IMR-90 (cell line): ENCODE results near the gene FCHSD2. TPM values are rescaled to one million over a fixed set of nuclear protein-coding genes. Genes with fewer than 3 reads are reported as not detected.

Experiments used
- ATAC-seq: fragments of 200-7000 bp; cut with Tn5 transposase; 2 replicates; pipeline ENCODE4 v1.9.1; 2020; ENCODE audit warnings: low read depth, mild to moderate bottlenecking, moderate library complexity
- BruUV-seq: library from RNA; stranded (reverse); fragments of 400-500 nt; replicated peaks from 2 replicates; lab custom pipeline; 2021; lab: Mats Ljungman, UMichigan
- CTCF ChIA-PET: fragments of 300-600 bp; formaldehyde crosslinking; extraction: SDS; loops from one replicate; lab custom pipeline; 2021; ENCODE audit warnings: antibody characterized with exemption; lab: Yijun Ruan, JAX
- POLR2A ChIA-PET: fragments of 300-600 bp; sonication (Branson Sonifier 250); formaldehyde crosslinking; loops from one replicate; lab custom pipeline; 2022; ENCODE audit warnings: antibody characterized with exemption; ENCODE audit not compliant: unreplicated experiment; lab: Charles Lee
- DNase-seq: peaks from one replicate; pipeline ENCODE4 v3.0.0; 2013
- H2AFZ ChIP-seq: replicated peaks from 2 replicates; pipeline ENCODE3; 2013; ENCODE audit warnings: low read length, mild to moderate bottlenecking; ENCODE audit not compliant: poor library complexity
- H2AK5ac ChIP-seq: 2 replicates; pipeline ENCODE4 v1.6.1; 2013; ENCODE audit warnings: low read depth, low read length, inconsistent platforms
- H2AK9ac ChIP-seq: replicated peaks from 2 replicates; pipeline ENCODE3; 2013; ENCODE audit warnings: mild to moderate bottlenecking, low read depth, low read length, moderate library complexity; ENCODE audit not compliant: poor library complexity
- H2BK120ac ChIP-seq: 2 replicates; pipeline ENCODE4 v1.6.1; 2013; ENCODE audit warnings: low read depth, low read length, inconsistent platforms
- H2BK15ac ChIP-seq: 3 replicates; pipeline ENCODE4 v1.6.1; 2013; ENCODE audit warnings: low read depth, low read length, inconsistent platforms
- H2BK20ac ChIP-seq: 2 replicates; pipeline ENCODE4 v1.6.1; 2013; ENCODE audit warnings: low read depth, mild to moderate bottlenecking, inconsistent platforms, low read length, moderate library complexity
- H2BK5ac ChIP-seq: 2 replicates; pipeline ENCODE4 v1.6.1; 2013; ENCODE audit warnings: mild to moderate bottlenecking, low read depth, low read length, inconsistent platforms; ENCODE audit not compliant: poor library complexity, severe bottlenecking
- H3K14ac ChIP-seq: replicated peaks from 2 replicates; pipeline ENCODE4 v1.6.1; 2013; ENCODE audit warnings: low read depth, low read length, inconsistent platforms
- H3K18ac ChIP-seq: 2 replicates; pipeline ENCODE4 v1.6.1; 2013; ENCODE audit warnings: low read depth, low read length, control low read depth
- H3K23ac ChIP-seq: 2 replicates; pipeline ENCODE4 v1.6.1; 2013; ENCODE audit warnings: low read depth, low read length, inconsistent platforms
- H3K27ac ChIP-seq: 2 replicates; pipeline ENCODE4 v1.5.1; 2013; ENCODE audit warnings: mild to moderate bottlenecking, control low read depth, low read length; ENCODE audit not compliant: insufficient read depth
- H3K27me3 ChIP-seq: 2 replicates; pipeline ENCODE4 v1.6.1; 2013; ENCODE audit warnings: low read length; ENCODE audit not compliant: control insufficient read depth, insufficient read depth
- H3K36me3 ChIP-seq: 2 replicates; pipeline ENCODE4 v1.6.1; 2013; ENCODE audit warnings: low read length, mixed read lengths; ENCODE audit not compliant: control insufficient read depth, insufficient read depth
- H3K4ac ChIP-seq: 2 replicates; pipeline ENCODE4 v1.6.1; 2013; ENCODE audit warnings: low read depth, low read length, inconsistent platforms
- H3K4me1 ChIP-seq: 2 replicates; pipeline ENCODE4 v1.6.1; 2013; ENCODE audit warnings: low read length, mixed read lengths; ENCODE audit not compliant: control insufficient read depth, insufficient read depth
- H3K4me2 ChIP-seq: 2 replicates; pipeline ENCODE4 v1.6.1; 2013; ENCODE audit warnings: low read depth, mild to moderate bottlenecking, control low read depth, low read length, moderate library complexity
- H3K4me3 ChIP-seq: 2 replicates; pipeline ENCODE4 v1.5.1; 2013; ENCODE audit warnings: low read depth, mild to moderate bottlenecking, control low read depth, low read length, moderate library complexity; ENCODE audit not compliant: insufficient read depth
- H3K56ac ChIP-seq: 2 replicates; pipeline ENCODE4 v1.6.1; 2013; ENCODE audit warnings: low read length, inconsistent platforms; ENCODE audit not compliant: insufficient read depth; ENCODE audit errors: extremely low read depth
- H3K79me1 ChIP-seq, 2 experiments: 2 replicates each; pipeline ENCODE4 v1.6.1; 2013; ENCODE audit warnings: low read length in 2 of 2, inconsistent platforms in 1 of 2, low read depth in 1 of 2
- H3K9ac ChIP-seq: 2 replicates; pipeline ENCODE4 v1.6.1; 2013; ENCODE audit warnings: low read depth, low read length, control low read depth
- H3K9me1 ChIP-seq: 2 replicates; pipeline ENCODE4 v1.6.1; 2013; ENCODE audit warnings: low read length, inconsistent platforms; ENCODE audit not compliant: insufficient read depth
- H3K9me3 ChIP-seq: 2 replicates; pipeline ENCODE4 v1.6.1; 2013; ENCODE audit warnings: low read length; ENCODE audit not compliant: control insufficient read depth, insufficient read depth
- H4K20me1 ChIP-seq: 2 replicates; pipeline ENCODE4 v1.6.1; 2013; ENCODE audit warnings: low read length, inconsistent platforms; ENCODE audit not compliant: insufficient read depth
- H4K5ac ChIP-seq: 2 replicates; pipeline ENCODE4 v1.6.1; 2013; ENCODE audit warnings: mild to moderate bottlenecking, low read depth, low read length, control low read depth
- H4K8ac ChIP-seq, 2 experiments: 2 replicates each; pipeline ENCODE4 v1.6.1; 2013; ENCODE audit warnings: low read depth in 2 of 2, low read length in 2 of 2, control low read depth in 1 of 2, inconsistent platforms in 1 of 2
- H4K91ac ChIP-seq: 2 replicates; pipeline ENCODE4 v1.6.1; 2013; ENCODE audit warnings: low read depth, low read length, inconsistent platforms; ENCODE audit not compliant: insufficient read depth
- BHLHE40 ChIP-seq: fragments of 150-350 bp; IDR thresholded peaks from 2 replicates; pipeline ENCODE4 v1.6.1; 2016; ENCODE audit warnings: mild to moderate bottlenecking, low read depth, low read length
- CEBPB ChIP-seq: IDR thresholded peaks from 2 replicates; pipeline ENCODE4 v1.6.1; 2012; ENCODE audit warnings: low read depth, low read length, improper control_type of control experiment
- CHD1 ChIP-seq: IDR thresholded peaks from 2 replicates; pipeline ENCODE4 v1.6.1; 2012; ENCODE audit warnings: low read depth, low read length, improper control_type of control experiment
- CTCF ChIP-seq: conservative IDR thresholded peaks from 2 replicates; pipeline ENCODE4 v1.5.1; 2012; ENCODE audit warnings: mild to moderate bottlenecking, low read depth, low read length, improper control_type of control experiment
- ELK1 ChIP-seq: fragments of 150-350 bp; IDR thresholded peaks from 2 replicates; pipeline ENCODE4 v1.6.1; 2016; ENCODE audit warnings: low read depth, mild to moderate bottlenecking, low read length, moderate library complexity, borderline replicate concordance
- FOS ChIP-seq: fragments of 150-350 bp; IDR thresholded peaks from 2 replicates; pipeline ENCODE4 v1.6.1; 2016; ENCODE audit warnings: low read depth, low read length
- MAFK ChIP-seq: IDR thresholded peaks from 2 replicates; pipeline ENCODE4 v1.6.1; 2012; ENCODE audit warnings: low read depth, low read length, improper control_type of control experiment
- MXI1 ChIP-seq: IDR thresholded peaks from 2 replicates; pipeline ENCODE4 v1.6.1; 2012; ENCODE audit warnings: low read depth, mild to moderate bottlenecking, low read length, moderate library complexity, borderline replicate concordance
- POLR2A ChIP-seq: IDR thresholded peaks from 2 replicates; pipeline ENCODE4 v1.6.1; 2012; ENCODE audit warnings: mild to moderate bottlenecking, low read depth, low read length
- RAD21 ChIP-seq: IDR thresholded peaks from 2 replicates; pipeline ENCODE4 v1.6.1; 2012; ENCODE audit warnings: low read length, improper control_type of control experiment
- RCOR1 ChIP-seq: IDR thresholded peaks from 2 replicates; pipeline ENCODE4 v1.6.1; 2012; ENCODE audit warnings: mild to moderate bottlenecking, low read length, improper control_type of control experiment; ENCODE audit not compliant: insufficient replicate concordance
- SMC3 ChIP-seq: fragments of 150-350 bp; IDR thresholded peaks from 2 replicates; pipeline ENCODE4 v1.6.1; 2016; ENCODE audit warnings: low read depth, mild to moderate bottlenecking, antibody characterized with exemption, low read length, moderate library complexity
- USF2 ChIP-seq: fragments of 150-350 bp; IDR thresholded peaks from 2 replicates; pipeline ENCODE4 v1.6.1; 2017; ENCODE audit warnings: mild to moderate bottlenecking, antibody characterized with exemption, low read length, low read depth
- dilution Hi-C: fragments of 300-500 bp; cut with HindIII; formaldehyde crosslinking; loops from one replicate; pipeline ENCODE4 v1.14.3; 2018; ENCODE audit warnings: low sequenced_read_pairs; ENCODE audit not compliant: unreplicated experiment
- in situ Hi-C: fragments of 300-500 bp; cut with MboI; formaldehyde crosslinking; loops from 3 replicates; pipeline ENCODE4 v1.14.3; 2019; ENCODE audit warnings: low sequenced_read_pairs, inconsistent platforms, mixed read lengths
- intact Hi-C: fragments of 100-400 bp; cut with micrococcal nuclease; formaldehyde crosslinking; loops from 2 replicates; pipeline ENCODE4 v1.10.0; 2022
- polyA plus RNA-seq, 3 experiments: library from polyadenylated mRNA; depleted of rRNA; stranded (reverse); fragments of >200 nt; gene quantifications; 2 replicates each; pipeline ENCODE4 v1.2.3, GENCODE V29; 2012; ENCODE audit warnings: low replicate concordance in 1 of 3
- total RNA-seq: library from RNA; depleted of rRNA; stranded (reverse); fragments of >200 nt; gene quantifications from 2 replicates; pipeline ENCODE4 v1.2.3, GENCODE V29; 2012

Gene FCHSD2
- total and polyA plus RNA-seq, 2 of the 4 experiments (the other 2 are of a cell fraction), result 5.9 to 18.7 TPM

- Histone ChIP-seq H2BK15ac (no peak overlapping the region), H3K9me3 (no peaks in the 10 kb centered on the region), H3K4me2 (no peak overlapping the region), H2AK9ac (no peak overlapping the region), H2BK20ac (no peak overlapping the region), H4K8ac (no peak overlapping the region), H4K20me1 (no peaks in the 10 kb centered on the region), H3K9ac (no peak overlapping the region), H3K4me1 (no peaks in the 10 kb centered on the region), H2AFZ (no peak overlapping the region), H2AK5ac (no peak overlapping the region), H3K9me1 (0 out of 2 replicates have a peak, but pooled peaks cover 4% of the 10 kb centered on the region), H3K14ac (no peak overlapping the region), H3K4me3 (no peak overlapping the region), H3K4ac (no peak overlapping the region), H3K18ac (no peak overlapping the region), H3K79me1 (peaks cover 0 to 3% of the 10 kb centered on the region in 2 experiments), H3K27ac (no peak overlapping the region), H2BK5ac (no peak overlapping the region), H4K91ac (no peak overlapping the region), H4K5ac (no peak overlapping the region), H3K23ac (no peak overlapping the region), H3K56ac (no peak overlapping the region), H3K36me3 (peaks cover 15% of the 10 kb centered on the region), H3K27me3 (no peaks in the 10 kb centered on the region), H2BK120ac (no peak overlapping the region)
- dilution Hi-C loops (no loop called here), intact Hi-C loops (no loop called here), in situ Hi-C loops (no loop called here)
- CTCF ChIA-PET, result no interaction called here
- POLR2A ChIA-PET, result no interaction called here
- DNase-seq, result no peak
- no peak for ATAC-seq
- TF ChIP-seq USF2 (no peak), RAD21 (no peak), CTCF (no peak), BHLHE40 (no peak), RCOR1 (no peak), CHD1 (no peak), FOS (no peak), ELK1 (no peak), MAFK (no peak), POLR2A (no peak), SMC3 (no peak), CEBPB (no peak), MXI1 (no peak)
- no TSS peak for BruUV-seq
Observed at GRCh38 chr11:72886619-72887018, 255.5 kb downstream of the FCHSD2 start.
